HepG2 (cell line): ENCODE results near the gene PARP16. TPM values are rescaled to one million over a fixed set of nuclear protein-coding genes. Genes with fewer than 3 reads are reported as not detected.
A peak's percentile ranks its signal among the peaks of the same experiment; 100 is the strongest.

ENCODE experiments used
- CCAR2 ChIP-seq: fragments of 200-400 bp; formaldehyde crosslinking; optimal IDR thresholded peaks from 2 replicates; pipeline ENCODE3; 2018; ENCODE audit warnings: low read depth, mild to moderate bottlenecking, low read length, moderate library complexity
- CEBPZ ChIP-seq: IDR thresholded peaks from 2 replicates; pipeline ENCODE4 v1.6.1; 2012; ENCODE audit warnings: low read length, improper control_type of control experiment
- E2F1 ChIP-seq: sonication (generic); formaldehyde crosslinking; IDR thresholded peaks from 2 replicates; pipeline ENCODE4 v1.5.0; 2020; ENCODE audit warnings: missing genetic modification reagents
- ELF1 ChIP-seq: sonication (generic); formaldehyde crosslinking; IDR thresholded peaks from 2 replicates; pipeline ENCODE4 v1.4.0; 2020; ENCODE audit warnings: missing genetic modification reagents
- HMGXB4 ChIP-seq, 2 experiments: sonication (generic) in 1 of 2; formaldehyde crosslinking in 1 of 2; IDR thresholded peaks; 2 replicates each; pipeline versions ENCODE4 v1.4.0 to v1.6.1; 2018 to 2020; ENCODE audit warnings: missing genetic modification reagents in 2 of 2, borderline replicate concordance in 1 of 2, low read depth in 1 of 2, mild to moderate bottlenecking in 1 of 2, missing biosample characterization in 1 of 2
- MXD4 ChIP-seq: IDR thresholded peaks from 2 replicates; pipeline ENCODE4 v1.6.1; 2016; ENCODE audit warnings: mild to moderate bottlenecking, missing biosample characterization, missing genetic modification reagents
- MYPOP ChIP-seq: sonication (generic); formaldehyde crosslinking; IDR thresholded peaks from 2 replicates; pipeline ENCODE4 v1.8.1; 2023; ENCODE audit warnings: mild to moderate bottlenecking, moderate library complexity, missing genetic modification reagents
- PCBP1 ChIP-seq: fragments of 200-400 bp; formaldehyde crosslinking; IDR thresholded peaks from 2 replicates; pipeline ENCODE4 v1.6.1; 2017; ENCODE audit warnings: mild to moderate bottlenecking, low read depth, low read length, borderline replicate concordance
- SMARCE1 ChIP-seq: fragments of 450-650 bp; IDR thresholded peaks from 2 replicates; pipeline ENCODE4 v1.6.1; 2017; ENCODE audit warnings: borderline replicate concordance
- TBX2 ChIP-seq: sonication (generic); formaldehyde crosslinking; IDR thresholded peaks from 2 replicates; pipeline ENCODE4 v1.5.0; 2020; ENCODE audit warnings: missing genetic modification reagents, mild to moderate bottlenecking, borderline replicate concordance
- THYN1 ChIP-seq: sonication (generic); formaldehyde crosslinking; IDR thresholded peaks from 2 replicates; pipeline ENCODE4 v1.8.1; 2023; ENCODE audit warnings: low read depth, mild to moderate bottlenecking, moderate library complexity, missing genetic modification reagents, borderline replicate concordance
- TOE1 ChIP-seq: sonication (generic); formaldehyde crosslinking; IDR thresholded peaks from 2 replicates; pipeline ENCODE4 v1.4.0; 2020; ENCODE audit warnings: mild to moderate bottlenecking, missing genetic modification reagents
- ZNF205 ChIP-seq: IDR thresholded peaks from 2 replicates; pipeline ENCODE4 v1.6.1; 2018; ENCODE audit warnings: missing biosample characterization, missing genetic modification reagents
- ZNF280B ChIP-seq: sonication (generic); formaldehyde crosslinking; IDR thresholded peaks from 2 replicates; pipeline ENCODE4 v1.5.0; 2020; ENCODE audit warnings: missing genetic modification reagents, mild to moderate bottlenecking, borderline replicate concordance
- ZNF317 ChIP-seq: sonication (generic); formaldehyde crosslinking; IDR thresholded peaks from 2 replicates; pipeline ENCODE4 v1.5.0; 2020; ENCODE audit warnings: mild to moderate bottlenecking, missing genetic modification reagents
- ZNF510 ChIP-seq: sonication (generic); formaldehyde crosslinking; IDR thresholded peaks from 2 replicates; pipeline ENCODE4 v1.4.0; 2020; ENCODE audit warnings: low read depth, mild to moderate bottlenecking, missing genetic modification reagents
- ZNF660 ChIP-seq: sonication (generic); formaldehyde crosslinking; IDR thresholded peaks from 2 replicates; pipeline ENCODE4 v1.5.1; 2020; ENCODE audit warnings: mild to moderate bottlenecking, low read depth, missing genetic modification reagents, borderline replicate concordance
- polyA plus RNA-seq, 8 experiments: library from polyadenylated mRNA; depleted of rRNA in 3 of 8; stranded (reverse) in 7 of 8; unstranded in 1 of 8; fragments of >200 nt; fragmentation: Illumina TruSeq in 4 of 8; extraction: Trizol in 4 of 8; gene quantifications; 2 replicates each; pipeline versions ENCODE4 v1.2.1 to v1.2.3, GENCODE V29; 2011 to 2016; ENCODE audit warnings: low read depth in 4 of 8, missing spikeins in 1 of 8, mixed read lengths in 1 of 8; ENCODE audit not compliant: insufficient read depth in 1 of 8
- total RNA-seq, 5 experiments: library from RNA; depleted of rRNA; stranded (reverse); fragments of >200 nt; fragmentation: Illumina TruSeq; extraction: Trizol; gene quantifications; 2 replicates each; pipeline ENCODE4 v1.2.3, GENCODE V29; 2016; ENCODE audit warnings: low read depth in 1 of 5

The PARP16 gene
- total and polyA plus RNA-seq, 2 of the 13 experiments (the other 11 are each of a cell fraction or from before 2014, with no cell fraction given), result 6.8 to 7.6 TPM

- TF ChIP-seq ZNF280B (CRISPR knock-in tag) (no peak), SMARCE1 (no peak), HMGXB4 (CRISPR knock-in tag; IDR thresholded peaks at IDR 0.05; ENCODE audit: borderline replicate concordance in 1 of 2, low read depth in 1 of 2) (peak; percentile 75 to 80; a peak in 3 of 4 replicates), TOE1 (CRISPR knock-in tag) (peak; percentile 98; the same call in 1 of the 2 replicates), E2F1 (CRISPR knock-in tag) (peak; percentile 72; the same call in 1 of the 2 replicates), TBX2 (CRISPR knock-in tag) (no peak), ZNF660 (no peak), CEBPZ (no peak), ZNF510 (CRISPR knock-in tag) (no peak), CCAR2 (no peak), ELF1 (CRISPR knock-in tag) (peak; percentile 65), THYN1 (CRISPR knock-in tag) (no peak), ZNF317 (CRISPR knock-in tag) (peak; percentile 50; the same call in 1 of the 2 replicates), MXD4 (CRISPR knock-in tag) (0 out of 2 replicates have a peak, but pooled peaks have one; percentile 24), MYPOP (no peak; the same call in 1 of the 2 replicates), PCBP1 (no peak), ZNF205 (CRISPR knock-in tag) (peak; percentile 87)
These were observed 17.9 kb upstream of the PARP16 start, which contains the start of gene RNU5B-1 (continued) for GRCh38 chr15:65304381-65305149.
